IPS DF 6.9 (cell line): ENCODE data around the gene YPEL5.
"Not testable (repeated sequence)": the region's sequence is repeated elsewhere in the genome, so short reads cannot be mapped to it uniquely, and the experiment has no call there.

ENCODE experiments used
- DNase-seq: peaks from one replicate; pipeline ENCODE4 v3.0.0-alpha.2; 2013; ENCODE audit warnings: low read depth, low spot score
- H3K27ac ChIP-seq: one replicate; pipeline ENCODE4 v1.5.1; 2013; ENCODE audit warnings: low read length, control low read depth
- H3K27me3 ChIP-seq: 2 replicates; pipeline ENCODE4 v1.6.1; 2013; ENCODE audit warnings: mild to moderate bottlenecking, low read length; ENCODE audit not compliant: control insufficient read depth, insufficient read depth
- H3K36me3 ChIP-seq: 2 replicates; pipeline ENCODE4 v1.6.1; 2013; ENCODE audit warnings: low read length; ENCODE audit not compliant: control insufficient read depth, insufficient read depth
- H3K4me1 ChIP-seq: 2 replicates; pipeline ENCODE4 v1.6.1; 2013; ENCODE audit warnings: low read length; ENCODE audit not compliant: control insufficient read depth, insufficient read depth
- H3K4me3 ChIP-seq: 2 replicates; pipeline ENCODE4 v1.5.1; 2013; ENCODE audit warnings: mild to moderate bottlenecking, low read length
- H3K9me3 ChIP-seq: 2 replicates; pipeline ENCODE4 v1.6.1; 2013; ENCODE audit warnings: low read length, inconsistent platforms; ENCODE audit not compliant: control insufficient read depth, insufficient read depth
- WGBS: extraction: QIAGEN DNeasy Blood & Tissue Kit; methylation state at CpG from one replicate; pipeline ENCODE4 v1.1.7; 2013; ENCODE audit warnings: mixed read lengths, missing lambda C conversion rate; ENCODE audit not compliant: insufficient read length, insufficient coverage; 5-methylcytosine and 5-hydroxymethylcytosine counted together

YPEL5 gene

DNA sequence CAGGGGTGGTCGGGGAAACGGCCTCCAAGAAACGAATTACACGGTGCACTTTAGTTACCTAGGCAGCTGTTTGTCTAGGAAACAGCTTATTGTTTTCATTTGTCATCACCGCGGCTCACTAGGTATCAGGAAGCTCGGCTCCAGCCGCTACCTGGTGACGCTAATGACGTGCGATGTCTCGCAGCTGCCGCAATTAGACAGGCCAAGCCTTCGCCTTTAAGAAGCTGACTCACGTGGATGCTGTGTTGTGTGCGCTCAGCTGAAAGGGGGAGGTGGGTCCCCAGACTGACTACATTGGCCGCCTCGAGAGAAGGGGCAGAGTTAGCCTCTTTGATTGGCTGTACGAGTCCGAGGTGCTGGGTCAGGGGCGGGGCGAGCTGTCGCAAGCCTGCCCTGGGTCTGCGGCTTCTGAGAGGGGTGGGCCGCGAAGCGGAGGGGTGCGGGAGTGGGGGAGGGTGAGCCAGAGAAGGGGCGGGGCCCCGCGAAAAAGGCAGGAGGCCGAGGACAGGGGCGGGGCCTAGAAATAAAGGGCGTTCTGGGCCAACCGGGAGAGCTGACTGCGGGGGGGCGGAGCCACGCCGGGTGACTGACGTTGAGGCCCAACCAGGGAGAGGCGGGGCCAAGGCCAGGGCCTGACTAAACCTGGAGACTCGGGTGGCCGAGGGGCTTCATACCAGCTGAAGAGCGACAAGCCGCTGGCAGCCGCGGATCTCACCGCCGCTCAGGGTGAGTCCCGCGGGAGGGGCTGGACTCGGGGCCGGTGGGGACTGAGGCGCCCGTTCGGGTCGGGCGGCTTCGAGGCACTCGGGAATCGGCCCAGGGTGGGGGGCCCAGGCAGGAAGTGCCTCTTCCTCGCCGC lies at the start of gene YPEL5:
Gene YPEL5, plus strand, starts transcription at position 671 of the 859 bp plus-strand sequence. CDS start 9,645 bp downstream, outside the sequence.
- Histone ChIP-seq H3K36me3 (no peaks in the 10 kb centered on the region), H3K9me3 (no peaks in the 10 kb centered on the region), H3K4me3 (peak within 1 kb of the TSS; percentile 60), H3K4me1 (peaks cover 2% of the 10 kb centered on the region; the same call in 1 of the 2 replicates), H3K27me3 (no peaks in the 10 kb centered on the region), H3K27ac (no peak within 1 kb of the TSS)
- DNase-seq, result peak; percentile 97
- no CpG with 5 or more reads among the region's 63 CpGs for WGBS

DNA sequence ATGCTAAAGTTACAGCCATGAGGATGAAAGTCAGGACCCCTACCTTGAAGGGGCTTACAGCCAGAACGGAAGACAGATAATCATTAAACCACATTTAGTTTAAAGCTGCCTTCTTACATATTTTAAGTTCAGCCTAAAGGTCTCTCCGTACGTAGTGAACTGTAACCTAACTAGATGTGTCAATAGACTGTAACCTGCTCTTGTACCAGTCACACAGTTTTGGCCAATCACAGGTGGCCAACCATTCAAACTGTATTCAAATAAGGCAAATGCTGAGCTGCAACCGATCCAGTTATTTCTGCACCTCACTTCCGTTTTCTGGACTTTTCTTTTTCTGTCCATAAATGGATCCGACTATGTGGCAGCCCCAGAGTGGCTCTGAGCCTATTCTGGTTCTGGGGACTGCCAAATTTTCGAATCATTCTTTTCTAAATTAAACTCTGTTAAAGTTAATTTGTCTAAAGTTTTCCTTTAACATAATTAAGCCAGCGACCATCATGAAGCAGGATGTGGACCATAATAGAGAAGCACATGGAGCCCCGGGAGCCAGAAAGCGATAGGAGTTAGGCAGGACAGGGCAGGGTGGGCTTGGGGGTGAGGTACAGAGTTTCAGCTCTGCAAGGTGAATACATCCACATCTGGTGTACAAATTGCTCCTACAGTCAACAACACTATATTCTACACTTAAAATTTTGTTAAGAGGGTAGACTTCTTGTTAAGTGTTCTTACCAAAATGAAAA lies 48.4 kb upstream of the YPEL5 start:
- Histone ChIP-seq H3K27ac (no peak overlapping the region), H3K36me3 (no peaks in the 10 kb centered on the region), H3K27me3 (no peaks in the 10 kb centered on the region), H3K4me1 (no peaks in the 10 kb centered on the region), H3K4me3 (no peak overlapping the region), H3K9me3 (no peaks in the 10 kb centered on the region)
- no CpG with 5 or more reads among the region's 10 CpGs for WGBS
- no peak for DNase-seq

DNA sequence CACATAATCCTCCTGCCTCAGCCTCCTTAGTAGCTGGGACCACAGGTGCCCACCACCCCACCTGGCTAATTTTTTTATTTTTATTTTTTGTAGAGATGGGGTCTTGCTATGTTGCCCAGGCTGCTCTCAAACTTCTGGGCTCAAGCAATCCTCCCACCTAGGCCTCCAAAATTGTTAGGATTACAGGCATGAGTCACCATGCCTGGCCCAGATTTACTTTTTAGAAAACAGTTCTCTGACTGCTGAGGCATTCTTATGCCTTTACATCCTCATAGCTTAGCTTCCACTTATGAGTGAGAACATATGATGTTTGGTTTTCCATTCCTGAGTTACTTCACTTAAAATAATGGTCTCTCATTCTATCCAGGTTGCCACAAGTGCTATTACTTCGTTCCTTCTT lies 47.4 kb upstream of the YPEL5 start:
- H3K27me3 ChIP-seq, H3K4me3 ChIP-seq, H3K4me1 ChIP-seq, H3K36me3 ChIP-seq, H3K27ac ChIP-seq, DNase-seq, H3K9me3 ChIP-seq: not testable (repeated sequence)
- no CpG with 5 or more reads among the region's 1 CpG for WGBS

DNA sequence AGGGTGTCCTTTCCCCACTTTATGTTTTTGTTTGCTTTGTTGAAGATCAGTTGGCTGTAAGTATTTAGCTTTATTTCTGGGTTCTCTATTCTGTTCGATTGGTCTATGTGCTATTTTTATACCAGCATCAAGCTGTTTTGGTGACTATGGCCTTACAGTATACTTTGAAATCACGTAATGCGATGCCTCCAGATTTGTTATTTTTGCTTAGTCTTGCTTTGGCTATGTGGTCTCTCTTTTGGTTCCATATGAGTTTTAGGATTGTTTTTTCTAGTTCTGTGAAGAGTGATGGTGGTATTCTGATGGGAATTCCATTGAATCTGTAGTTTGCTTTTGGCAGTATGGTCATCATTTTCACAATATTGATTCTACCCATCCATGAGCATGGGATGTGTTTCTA lies 46.1 kb upstream of the YPEL5 start:
- not testable (repeated sequence) for H3K9me3 ChIP-seq, H3K4me1 ChIP-seq, H3K36me3 ChIP-seq, H3K27ac ChIP-seq, H3K4me3 ChIP-seq, H3K27me3 ChIP-seq, DNase-seq
- WGBS, result no CpG with 5 or more reads among the region's 3 CpGs

DNA sequence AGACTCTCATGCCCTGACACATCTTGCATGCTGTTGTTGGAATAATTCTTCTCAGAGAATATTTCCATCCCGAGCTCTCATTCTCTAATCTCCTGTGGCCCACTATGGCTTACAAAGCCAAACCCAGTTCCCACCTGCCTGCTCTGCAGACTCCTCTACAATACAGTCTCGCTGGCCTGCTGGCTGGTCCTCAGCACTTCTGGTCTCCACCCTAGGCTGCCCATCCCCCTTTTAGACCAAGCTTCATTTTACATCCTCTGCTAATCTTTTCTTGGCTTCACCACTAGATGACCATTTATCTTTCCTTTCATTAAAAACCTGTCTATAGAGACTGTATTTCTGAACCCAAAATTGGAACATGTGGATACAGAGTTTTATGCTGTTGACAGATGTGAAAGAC lies 42.5 kb upstream of the YPEL5 start:
- H3K27me3 ChIP-seq, result no peaks in the 10 kb centered on the region
- no peaks in the 10 kb centered on the region for H3K9me3 ChIP-seq
- no peak overlapping the region for H3K27ac ChIP-seq
- DNase-seq, result no peak
- H3K4me3 ChIP-seq, result no peak overlapping the region
- WGBS, result no CpG with 5 or more reads among the region's 2 CpGs
- H3K36me3 ChIP-seq, result no peaks in the 10 kb centered on the region
- no peaks in the 10 kb centered on the region for H3K4me1 ChIP-seq

DNA sequence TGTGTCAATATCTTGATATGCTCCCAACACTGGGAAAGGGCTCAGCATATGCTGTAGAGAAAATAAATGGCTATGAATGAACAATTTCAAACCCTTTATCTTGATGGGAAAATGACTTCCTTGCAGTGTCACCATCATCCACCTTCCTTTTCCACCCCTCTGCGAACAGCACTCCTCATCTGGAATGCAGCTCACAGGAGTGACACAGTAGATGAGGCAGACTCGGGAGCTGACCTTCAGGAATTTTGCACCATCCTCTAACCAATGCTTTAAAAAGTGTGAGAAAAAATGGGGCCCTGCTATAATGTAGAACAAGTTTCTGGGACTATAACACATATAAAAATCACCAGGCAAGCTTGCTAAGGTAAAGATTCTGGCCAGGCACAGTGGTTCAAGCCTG lies 41.3 kb upstream of the YPEL5 start:
- no CpG with 5 or more reads among the region's 2 CpGs for WGBS
- no peaks in the 10 kb centered on the region for H3K9me3 ChIP-seq
- no peaks in the 10 kb centered on the region for H3K27me3 ChIP-seq
- H3K27ac ChIP-seq, result no peak overlapping the region
- no peaks in the 10 kb centered on the region for H3K36me3 ChIP-seq
- H3K4me1 ChIP-seq, result no peaks in the 10 kb centered on the region
- no peak overlapping the region for H3K4me3 ChIP-seq
- DNase-seq, result no peak

DNA sequence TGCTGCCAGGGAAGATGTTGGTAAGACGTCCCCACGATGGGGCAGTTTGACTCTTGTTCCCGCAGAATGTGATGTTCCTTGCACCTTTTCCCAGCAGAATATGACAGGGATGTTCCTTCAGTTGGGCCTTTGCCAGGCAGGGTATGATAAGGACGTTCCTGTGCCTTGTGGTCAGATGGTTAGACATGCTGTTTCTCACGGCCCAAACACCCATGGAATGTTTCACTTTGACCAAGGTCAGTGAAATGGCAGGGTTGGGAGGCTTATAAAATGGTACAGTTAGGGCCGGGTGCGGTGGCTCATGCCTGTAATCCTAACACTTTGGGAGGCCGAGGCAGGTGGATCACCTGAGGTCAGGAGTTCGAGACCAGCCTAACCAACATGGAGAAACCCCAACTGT lies 40.3 kb upstream of the YPEL5 start:
- no CpG with 5 or more reads among the region's 9 CpGs for WGBS
- no peaks in the 10 kb centered on the region for H3K4me1 ChIP-seq
- no peaks in the 10 kb centered on the region for H3K27me3 ChIP-seq
- no peak for DNase-seq
- H3K4me3 ChIP-seq, result no peak overlapping the region
- no peaks in the 10 kb centered on the region for H3K9me3 ChIP-seq
- H3K27ac ChIP-seq, result no peak overlapping the region
- no peaks in the 10 kb centered on the region for H3K36me3 ChIP-seq

DNA sequence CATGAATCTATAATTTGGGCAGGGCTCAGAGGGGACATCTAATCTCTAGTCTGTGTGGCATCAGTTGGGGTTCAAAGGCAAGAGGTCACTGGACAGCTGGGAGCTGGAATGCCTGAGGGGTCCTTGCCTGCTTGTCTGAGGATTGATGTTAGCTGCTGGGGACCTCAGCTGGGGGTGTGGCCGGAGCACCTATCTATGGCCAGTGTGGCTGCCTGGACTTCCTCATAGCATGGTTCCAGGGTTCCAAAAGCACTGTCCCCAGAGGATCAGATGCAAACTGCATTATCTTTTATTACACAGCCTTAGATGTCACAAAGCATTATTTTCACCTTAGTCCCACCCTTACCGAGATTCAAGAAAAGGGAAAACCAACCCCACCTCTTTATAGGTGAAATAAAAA lies 38.6 kb upstream of the YPEL5 start:
- WGBS, result no CpG with 5 or more reads among the region's 2 CpGs
- DNase-seq, result no peak
- Histone ChIP-seq H3K4me3 (no peak overlapping the region), H3K4me1 (no peaks in the 10 kb centered on the region), H3K36me3 (no peaks in the 10 kb centered on the region), H3K9me3 (no peaks in the 10 kb centered on the region), H3K27ac (no peak overlapping the region), H3K27me3 (no peaks in the 10 kb centered on the region)

DNA sequence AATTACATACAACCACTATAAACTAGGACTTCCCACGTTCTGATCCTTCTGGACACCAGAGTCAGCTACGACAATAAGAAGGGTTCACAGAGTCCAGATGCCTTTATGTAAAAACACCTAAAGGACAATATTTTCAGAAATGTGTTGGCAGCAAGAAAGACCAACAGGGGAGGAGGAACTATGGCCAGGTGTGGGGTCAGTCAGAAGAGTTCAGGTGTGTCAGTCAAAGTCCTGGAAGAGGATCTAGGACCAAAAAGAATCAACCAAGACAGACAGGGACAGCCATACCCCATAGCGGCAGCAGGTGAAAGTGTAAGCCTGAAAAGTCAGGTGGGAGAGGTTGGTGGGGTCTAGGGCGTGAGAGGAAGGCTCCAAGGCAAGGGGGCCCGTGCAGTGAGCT lies 38.0 kb upstream of the YPEL5 start:
- H3K36me3 ChIP-seq, result no peaks in the 10 kb centered on the region
- no peaks in the 10 kb centered on the region for H3K27me3 ChIP-seq
- no peaks in the 10 kb centered on the region for H3K9me3 ChIP-seq
- DNase-seq, result no peak
- H3K4me3 ChIP-seq, result no peak overlapping the region
- no CpG with 5 or more reads among the region's 5 CpGs for WGBS
- no peaks in the 10 kb centered on the region for H3K4me1 ChIP-seq
- no peak overlapping the region for H3K27ac ChIP-seq

DNA sequence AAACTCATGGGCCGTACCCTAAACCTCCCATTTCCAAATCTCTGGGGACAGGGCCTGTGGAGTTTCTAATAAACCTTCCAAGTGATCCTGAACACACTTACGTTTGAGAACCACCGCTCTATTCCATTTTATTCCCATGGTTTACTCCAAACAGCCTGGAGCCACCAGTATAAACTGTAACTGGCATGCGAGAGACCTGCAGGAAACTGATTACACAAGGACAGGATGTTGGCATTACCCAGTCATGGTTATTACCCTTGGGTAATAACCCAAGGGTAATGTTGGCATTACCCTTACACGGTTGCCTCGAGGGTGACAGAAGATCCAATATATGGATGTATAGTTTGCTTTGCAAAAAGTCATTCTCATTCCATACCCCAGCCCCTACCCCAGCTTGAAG lies 37.0 kb upstream of the YPEL5 start:
- Histone ChIP-seq H3K9me3 (no peaks in the 10 kb centered on the region), H3K36me3 (no peaks in the 10 kb centered on the region), H3K27me3 (no peaks in the 10 kb centered on the region), H3K4me1 (no peaks in the 10 kb centered on the region), H3K4me3 (no peak overlapping the region), H3K27ac (no peak overlapping the region)
- no peak for DNase-seq
- no CpG with 5 or more reads among the region's 6 CpGs for WGBS
